IMR-90 (cell line): ENCODE data around the gene LHX1. TPM values are rescaled to one million over a fixed set of nuclear protein-coding genes. Genes with fewer than 3 reads are reported as not detected.

Experiments
- ATAC-seq: fragments of 200-7000 bp; cut with Tn5 transposase; 2 replicates; pipeline ENCODE4 v1.9.1; 2020; ENCODE audit warnings: low read depth, mild to moderate bottlenecking, moderate library complexity
- BruUV-seq: library from RNA; stranded (reverse); fragments of 400-500 nt; replicated peaks from 2 replicates; lab custom pipeline; 2021; lab: Mats Ljungman, UMichigan
- CTCF ChIA-PET: fragments of 300-600 bp; formaldehyde crosslinking; extraction: SDS; loops from one replicate; lab custom pipeline; 2021; ENCODE audit warnings: antibody characterized with exemption; lab: Yijun Ruan, JAX
- POLR2A ChIA-PET: fragments of 300-600 bp; sonication (Branson Sonifier 250); formaldehyde crosslinking; loops from one replicate; lab custom pipeline; 2022; ENCODE audit warnings: antibody characterized with exemption; ENCODE audit not compliant: unreplicated experiment; lab: Charles Lee
- DNase-seq: peaks from one replicate; pipeline ENCODE4 v3.0.0; 2013
- H2AFZ ChIP-seq: replicated peaks from 2 replicates; pipeline ENCODE3; 2013; ENCODE audit warnings: low read length, mild to moderate bottlenecking; ENCODE audit not compliant: poor library complexity
- H2AK5ac ChIP-seq: 2 replicates; pipeline ENCODE4 v1.6.1; 2013; ENCODE audit warnings: low read depth, low read length, inconsistent platforms
- H2AK9ac ChIP-seq: replicated peaks from 2 replicates; pipeline ENCODE3; 2013; ENCODE audit warnings: mild to moderate bottlenecking, low read depth, low read length, moderate library complexity; ENCODE audit not compliant: poor library complexity
- H2BK120ac ChIP-seq: 2 replicates; pipeline ENCODE4 v1.6.1; 2013; ENCODE audit warnings: low read depth, low read length, inconsistent platforms
- H2BK15ac ChIP-seq: 3 replicates; pipeline ENCODE4 v1.6.1; 2013; ENCODE audit warnings: low read depth, low read length, inconsistent platforms
- H2BK20ac ChIP-seq: 2 replicates; pipeline ENCODE4 v1.6.1; 2013; ENCODE audit warnings: low read depth, mild to moderate bottlenecking, inconsistent platforms, low read length, moderate library complexity
- H2BK5ac ChIP-seq: 2 replicates; pipeline ENCODE4 v1.6.1; 2013; ENCODE audit warnings: mild to moderate bottlenecking, low read depth, low read length, inconsistent platforms; ENCODE audit not compliant: poor library complexity, severe bottlenecking
- H3K14ac ChIP-seq: replicated peaks from 2 replicates; pipeline ENCODE4 v1.6.1; 2013; ENCODE audit warnings: low read depth, low read length, inconsistent platforms
- H3K18ac ChIP-seq: 2 replicates; pipeline ENCODE4 v1.6.1; 2013; ENCODE audit warnings: low read depth, low read length, control low read depth
- H3K23ac ChIP-seq: 2 replicates; pipeline ENCODE4 v1.6.1; 2013; ENCODE audit warnings: low read depth, low read length, inconsistent platforms
- H3K27ac ChIP-seq: 2 replicates; pipeline ENCODE4 v1.5.1; 2013; ENCODE audit warnings: mild to moderate bottlenecking, control low read depth, low read length; ENCODE audit not compliant: insufficient read depth
- H3K27me3 ChIP-seq: 2 replicates; pipeline ENCODE4 v1.6.1; 2013; ENCODE audit warnings: low read length; ENCODE audit not compliant: control insufficient read depth, insufficient read depth
- H3K36me3 ChIP-seq: 2 replicates; pipeline ENCODE4 v1.6.1; 2013; ENCODE audit warnings: low read length, mixed read lengths; ENCODE audit not compliant: control insufficient read depth, insufficient read depth
- H3K4ac ChIP-seq: 2 replicates; pipeline ENCODE4 v1.6.1; 2013; ENCODE audit warnings: low read depth, low read length, inconsistent platforms
- H3K4me1 ChIP-seq: 2 replicates; pipeline ENCODE4 v1.6.1; 2013; ENCODE audit warnings: low read length, mixed read lengths; ENCODE audit not compliant: control insufficient read depth, insufficient read depth
- H3K4me2 ChIP-seq: 2 replicates; pipeline ENCODE4 v1.6.1; 2013; ENCODE audit warnings: low read depth, mild to moderate bottlenecking, control low read depth, low read length, moderate library complexity
- H3K4me3 ChIP-seq: 2 replicates; pipeline ENCODE4 v1.5.1; 2013; ENCODE audit warnings: low read depth, mild to moderate bottlenecking, control low read depth, low read length, moderate library complexity; ENCODE audit not compliant: insufficient read depth
- H3K56ac ChIP-seq: 2 replicates; pipeline ENCODE4 v1.6.1; 2013; ENCODE audit warnings: low read length, inconsistent platforms; ENCODE audit not compliant: insufficient read depth; ENCODE audit errors: extremely low read depth
- H3K79me1 ChIP-seq, 2 experiments: 2 replicates each; pipeline ENCODE4 v1.6.1; 2013; ENCODE audit warnings: low read length in 2 of 2, inconsistent platforms in 1 of 2, low read depth in 1 of 2
- H3K9ac ChIP-seq: 2 replicates; pipeline ENCODE4 v1.6.1; 2013; ENCODE audit warnings: low read depth, low read length, control low read depth
- H3K9me1 ChIP-seq: 2 replicates; pipeline ENCODE4 v1.6.1; 2013; ENCODE audit warnings: low read length, inconsistent platforms; ENCODE audit not compliant: insufficient read depth
- H3K9me3 ChIP-seq: 2 replicates; pipeline ENCODE4 v1.6.1; 2013; ENCODE audit warnings: low read length; ENCODE audit not compliant: control insufficient read depth, insufficient read depth
- H4K20me1 ChIP-seq: 2 replicates; pipeline ENCODE4 v1.6.1; 2013; ENCODE audit warnings: low read length, inconsistent platforms; ENCODE audit not compliant: insufficient read depth
- H4K5ac ChIP-seq: 2 replicates; pipeline ENCODE4 v1.6.1; 2013; ENCODE audit warnings: mild to moderate bottlenecking, low read depth, low read length, control low read depth
- H4K8ac ChIP-seq, 2 experiments: 2 replicates each; pipeline ENCODE4 v1.6.1; 2013; ENCODE audit warnings: low read depth in 2 of 2, low read length in 2 of 2, control low read depth in 1 of 2, inconsistent platforms in 1 of 2
- H4K91ac ChIP-seq: 2 replicates; pipeline ENCODE4 v1.6.1; 2013; ENCODE audit warnings: low read depth, low read length, inconsistent platforms; ENCODE audit not compliant: insufficient read depth
- BHLHE40 ChIP-seq: fragments of 150-350 bp; IDR thresholded peaks from 2 replicates; pipeline ENCODE4 v1.6.1; 2016; ENCODE audit warnings: mild to moderate bottlenecking, low read depth, low read length
- CEBPB ChIP-seq: IDR thresholded peaks from 2 replicates; pipeline ENCODE4 v1.6.1; 2012; ENCODE audit warnings: low read depth, low read length, improper control_type of control experiment
- CHD1 ChIP-seq: IDR thresholded peaks from 2 replicates; pipeline ENCODE4 v1.6.1; 2012; ENCODE audit warnings: low read depth, low read length, improper control_type of control experiment
- FOS ChIP-seq: fragments of 150-350 bp; IDR thresholded peaks from 2 replicates; pipeline ENCODE4 v1.6.1; 2016; ENCODE audit warnings: low read depth, low read length
- MAFK ChIP-seq: IDR thresholded peaks from 2 replicates; pipeline ENCODE4 v1.6.1; 2012; ENCODE audit warnings: low read depth, low read length, improper control_type of control experiment
- NFE2L2 ChIP-seq: fragments of 150-350 bp; IDR thresholded peaks from 2 replicates; pipeline ENCODE4 v1.6.1; 2016; ENCODE audit warnings: low read depth, mild to moderate bottlenecking, low read length
- POLR2A ChIP-seq: IDR thresholded peaks from 2 replicates; pipeline ENCODE4 v1.6.1; 2012; ENCODE audit warnings: mild to moderate bottlenecking, low read depth, low read length
- RAD21 ChIP-seq: IDR thresholded peaks from 2 replicates; pipeline ENCODE4 v1.6.1; 2012; ENCODE audit warnings: low read length, improper control_type of control experiment
- RCOR1 ChIP-seq: IDR thresholded peaks from 2 replicates; pipeline ENCODE4 v1.6.1; 2012; ENCODE audit warnings: mild to moderate bottlenecking, low read length, improper control_type of control experiment; ENCODE audit not compliant: insufficient replicate concordance
- RFX5 ChIP-seq: IDR thresholded peaks from 2 replicates; pipeline ENCODE4 v1.8.0; 2012; ENCODE audit warnings: low read depth, mild to moderate bottlenecking, low read length, moderate library complexity
- SMC3 ChIP-seq: fragments of 150-350 bp; IDR thresholded peaks from 2 replicates; pipeline ENCODE4 v1.6.1; 2016; ENCODE audit warnings: low read depth, mild to moderate bottlenecking, antibody characterized with exemption, low read length, moderate library complexity
- WGBS, 2 experiments: methylation state at CpG; one replicate each; pipeline versions ENCODE4 v1.1.5 to v1.1.7; 2013; ENCODE audit warnings: missing lambda C conversion rate in 2 of 2; ENCODE audit not compliant: insufficient read length in 1 of 2; ENCODE audit errors: extremely low coverage in 2 of 2; 5-methylcytosine and 5-hydroxymethylcytosine counted together
- dilution Hi-C: fragments of 300-500 bp; cut with HindIII; formaldehyde crosslinking; loops from one replicate; pipeline ENCODE4 v1.14.3; 2018; ENCODE audit warnings: low sequenced_read_pairs; ENCODE audit not compliant: unreplicated experiment
- in situ Hi-C: fragments of 300-500 bp; cut with MboI; formaldehyde crosslinking; loops from 3 replicates; pipeline ENCODE4 v1.14.3; 2019; ENCODE audit warnings: low sequenced_read_pairs, inconsistent platforms, mixed read lengths
- intact Hi-C: fragments of 100-400 bp; cut with micrococcal nuclease; formaldehyde crosslinking; loops from 2 replicates; pipeline ENCODE4 v1.10.0; 2022
- polyA plus RNA-seq, 3 experiments: library from polyadenylated mRNA; depleted of rRNA; stranded (reverse); fragments of >200 nt; gene quantifications; 2 replicates each; pipeline ENCODE4 v1.2.3, GENCODE V29; 2012; ENCODE audit warnings: low replicate concordance in 1 of 3
- total RNA-seq: library from RNA; depleted of rRNA; stranded (reverse); fragments of >200 nt; gene quantifications from 2 replicates; pipeline ENCODE4 v1.2.3, GENCODE V29; 2012
- TF ChIP-seq, protein P1 (sequence below): conservative IDR thresholded peaks from 2 replicates; pipeline ENCODE4 v1.5.1; 2012; ENCODE audit warnings: mild to moderate bottlenecking, low read depth, low read length, improper control_type of control experiment
- TF ChIP-seq, protein P2 (sequence below): fragments of 150-350 bp; IDR thresholded peaks from 2 replicates; pipeline ENCODE4 v1.6.1; 2017; ENCODE audit warnings: mild to moderate bottlenecking, antibody characterized with exemption, low read length, low read depth

The LHX1 gene
- total and polyA plus RNA-seq, 2 of the 4 experiments (the other 2 are of a cell fraction), result not detected

- no peak for TF ChIP-seq CEBPB
These were observed 4.2 kb downstream of the LHX1 start (continued) for GRCh38 chr17:36941265-36942010.

- H3K9ac ChIP-seq, result no peak overlapping the region
- H3K4me2 ChIP-seq, result peak overlapping the region; percentile 26; the same call in 1 of the 2 replicates
- H3K4me1 ChIP-seq, result peaks cover 1% of the 10 kb centered on the region; the same call in 1 of the 2 replicates
- H2BK120ac ChIP-seq, result no peak overlapping the region
- H2BK5ac ChIP-seq, result no peak overlapping the region
- no peak overlapping the region for H3K14ac ChIP-seq
- peaks cover 94% of the 10 kb centered on the region for H3K27me3 ChIP-seq
- H3K79me1 ChIP-seq, result no peaks in the 10 kb centered on the region
- no peak overlapping the region for H3K23ac ChIP-seq
- H3K4me3 ChIP-seq, result no peak overlapping the region
- DNase-seq (no peak), ATAC-seq (0 out of 2 replicates have a peak, but pooled peaks have one; percentile 31)
- CTCF ChIA-PET, result no interaction called here
- no peak overlapping the region for H4K5ac ChIP-seq
- H3K4ac ChIP-seq, result no peak overlapping the region
- H4K8ac ChIP-seq, result no peak overlapping the region
- dilution Hi-C loops, result no loop called here
- no peak for TF ChIP-seq CHD1
- no peak for TF ChIP-seq CEBPB
- TF ChIP-seq, protein P1, sequence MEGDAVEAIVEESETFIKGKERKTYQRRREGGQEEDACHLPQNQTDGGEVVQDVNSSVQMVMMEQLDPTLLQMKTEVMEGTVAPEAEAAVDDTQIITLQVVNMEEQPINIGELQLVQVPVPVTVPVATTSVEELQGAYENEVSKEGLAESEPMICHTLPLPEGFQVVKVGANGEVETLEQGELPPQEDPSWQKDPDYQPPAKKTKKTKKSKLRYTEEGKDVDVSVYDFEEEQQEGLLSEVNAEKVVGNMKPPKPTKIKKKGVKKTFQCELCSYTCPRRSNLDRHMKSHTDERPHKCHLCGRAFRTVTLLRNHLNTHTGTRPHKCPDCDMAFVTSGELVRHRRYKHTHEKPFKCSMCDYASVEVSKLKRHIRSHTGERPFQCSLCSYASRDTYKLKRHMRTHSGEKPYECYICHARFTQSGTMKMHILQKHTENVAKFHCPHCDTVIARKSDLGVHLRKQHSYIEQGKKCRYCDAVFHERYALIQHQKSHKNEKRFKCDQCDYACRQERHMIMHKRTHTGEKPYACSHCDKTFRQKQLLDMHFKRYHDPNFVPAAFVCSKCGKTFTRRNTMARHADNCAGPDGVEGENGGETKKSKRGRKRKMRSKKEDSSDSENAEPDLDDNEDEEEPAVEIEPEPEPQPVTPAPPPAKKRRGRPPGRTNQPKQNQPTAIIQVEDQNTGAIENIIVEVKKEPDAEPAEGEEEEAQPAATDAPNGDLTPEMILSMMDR, result no peak
- no peak for TF ChIP-seq RFX5
- TF ChIP-seq RCOR1, result no peak
- no peak for TF ChIP-seq MAFK
- TF ChIP-seq FOS, result no peak
- no peak for TF ChIP-seq SMC3
- no peak for TF ChIP-seq POLR2A
- no peak for TF ChIP-seq BHLHE40
- no peak for TF ChIP-seq NFE2L2
- TF ChIP-seq, protein P2, sequence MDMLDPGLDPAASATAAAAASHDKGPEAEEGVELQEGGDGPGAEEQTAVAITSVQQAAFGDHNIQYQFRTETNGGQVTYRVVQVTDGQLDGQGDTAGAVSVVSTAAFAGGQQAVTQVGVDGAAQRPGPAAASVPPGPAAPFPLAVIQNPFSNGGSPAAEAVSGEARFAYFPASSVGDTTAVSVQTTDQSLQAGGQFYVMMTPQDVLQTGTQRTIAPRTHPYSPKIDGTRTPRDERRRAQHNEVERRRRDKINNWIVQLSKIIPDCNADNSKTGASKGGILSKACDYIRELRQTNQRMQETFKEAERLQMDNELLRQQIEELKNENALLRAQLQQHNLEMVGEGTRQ, result no peak
- TF ChIP-seq RAD21, result no peak
- no TSS peak for BruUV-seq
- H2BK20ac ChIP-seq, result no peak overlapping the region
- WGBS, 2 experiments, result 6% methylated on average over 39 of the region's 57 CpGs; no CpG with 5 or more reads in 1 of the 2 experiments
- H3K9me1 ChIP-seq, result 0 out of 2 replicates have a peak, but pooled peaks cover 3% of the 10 kb centered on the region
- H4K20me1 ChIP-seq, result peaks cover 16% of the 10 kb centered on the region; the same call in 1 of the 2 replicates
- POLR2A ChIA-PET, result interaction anchor here (0.8 kb wide), 1 partner anchor 38 kb away, joined by 4 read pairs; no protein-coding TSS in a partner anchor
- no peak overlapping the region for H2AK9ac ChIP-seq
- H3K27ac ChIP-seq, result no peak overlapping the region
- no peak overlapping the region for H4K91ac ChIP-seq
- no peak overlapping the region for H3K56ac ChIP-seq
- peak overlapping the region; percentile 67 for H2AFZ ChIP-seq
- no peaks in the 10 kb centered on the region for H3K36me3 ChIP-seq
- H3K18ac ChIP-seq, result no peak overlapping the region
- H2AK5ac ChIP-seq, result no peak overlapping the region
- intact Hi-C loops, result loop anchor here (10.0 kb wide), 1 partner anchor 307 kb away; no protein-coding TSS in a partner anchor
- no peak overlapping the region for H2BK15ac ChIP-seq
- H3K9me3 ChIP-seq, result peaks cover 16% of the 10 kb centered on the region
- in situ Hi-C loops, result no loop called here
These were observed 4.8 kb downstream of the LHX1 start for GRCh38 chr17:36942019-36942599.
